HG03159 (cell line): ENCODE results near the gene MKLN1.
"Not testable (repeated sequence)": the region's sequence is repeated elsewhere in the genome, so short reads cannot be mapped to it uniquely, and the experiment has no call there.

Experiments
- ATAC-seq: cut with Tn5 transposase; IDR thresholded peaks from one replicate; pipeline ENCODE4 v1.9.1; 2021; ENCODE audit warnings: mild to moderate bottlenecking, moderate library complexity; ENCODE audit not compliant: unreplicated experiment

MKLN1 gene

DNA sequence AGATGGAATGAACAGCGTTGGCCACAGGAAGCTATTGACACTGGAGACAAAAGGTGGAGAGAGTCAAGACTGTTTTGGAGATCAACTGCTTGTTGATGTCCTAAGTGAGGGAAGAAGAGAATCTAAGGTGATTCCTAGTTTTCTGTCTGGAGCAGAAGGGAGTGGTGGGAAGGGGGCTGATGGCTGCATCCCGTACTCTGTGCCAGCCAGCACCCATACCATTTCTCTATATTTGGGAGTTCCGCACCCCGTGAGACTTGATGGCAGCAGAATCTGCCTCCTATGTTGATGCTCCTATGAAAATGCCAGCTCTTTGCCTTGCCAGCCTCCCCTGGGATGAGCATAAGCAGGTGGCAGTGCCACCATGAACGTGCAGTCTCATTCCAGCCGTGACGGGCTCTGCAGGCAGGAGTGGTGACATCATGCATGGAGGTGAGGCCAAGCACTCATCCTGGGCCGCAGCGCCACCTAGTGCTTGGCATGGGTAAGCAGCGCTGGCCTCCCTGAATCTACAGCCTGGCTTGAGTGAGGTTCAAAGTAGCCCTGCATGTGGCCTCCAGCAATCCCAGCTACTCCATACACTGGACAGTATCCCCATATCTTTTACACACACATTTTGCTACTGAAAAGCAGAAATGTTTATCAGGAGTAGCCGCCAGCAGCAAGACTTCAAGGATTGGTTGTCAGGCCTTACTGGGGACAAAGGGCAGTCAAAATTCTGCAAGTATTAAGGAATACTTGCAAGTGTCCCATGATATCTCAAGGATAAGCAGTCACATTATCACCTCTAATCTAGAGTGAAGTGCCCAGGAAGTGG is 185.8 kb downstream of the MKLN1 start:
- peak; percentile 90 for ATAC-seq

DNA sequence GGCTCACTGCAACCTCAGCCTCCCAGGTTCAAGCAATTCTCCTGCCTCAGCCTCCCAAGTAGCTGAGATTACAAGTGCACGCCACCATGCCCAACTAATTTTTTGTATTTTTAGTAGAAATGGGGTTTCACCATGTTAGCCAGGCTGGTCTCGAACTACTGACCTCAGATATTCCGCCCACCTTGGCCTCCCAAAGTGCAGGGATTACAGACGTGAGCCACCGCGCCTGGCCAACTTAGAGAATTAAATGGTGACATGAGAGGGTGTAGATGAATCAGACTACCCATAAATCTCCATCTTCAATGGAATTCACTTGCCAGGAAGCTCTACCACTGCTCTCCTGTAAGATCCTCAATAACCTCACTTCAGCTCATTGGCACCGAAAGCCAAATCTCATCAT is 187.8 kb downstream of the MKLN1 start:
- ATAC-seq = not testable (repeated sequence)

DNA sequence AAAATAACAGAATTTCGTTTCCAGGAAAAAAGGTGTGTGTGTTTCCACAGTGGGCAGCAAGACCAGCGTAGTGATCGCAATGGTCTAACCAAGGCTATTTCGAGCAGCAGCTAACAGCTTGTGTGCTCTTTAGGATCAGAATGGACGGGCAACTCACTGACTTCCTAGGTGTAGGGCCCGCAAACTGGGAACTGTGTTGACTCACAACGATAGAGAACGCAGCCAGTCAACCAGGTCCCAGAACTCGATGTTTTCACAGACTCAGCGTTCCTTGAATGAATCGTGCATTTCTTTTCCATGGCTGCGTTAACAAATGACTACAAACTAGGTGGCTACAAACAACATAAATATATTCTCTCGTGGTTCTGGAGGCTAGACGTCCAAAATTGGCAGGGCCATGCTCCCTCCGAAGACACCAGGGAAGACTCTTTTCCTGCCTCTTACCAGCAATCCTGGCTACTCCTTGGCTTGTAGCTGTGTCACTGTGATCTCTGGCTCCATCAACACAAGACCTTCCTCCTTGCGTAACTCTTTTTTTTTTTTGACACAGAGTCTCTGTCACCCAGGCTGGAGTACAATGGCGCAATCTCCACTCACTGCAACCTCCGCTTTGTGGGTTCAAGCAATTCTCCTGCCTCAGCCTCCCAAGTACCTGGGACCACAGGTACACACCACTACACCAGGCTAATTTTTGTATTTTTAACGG is 189.7 kb downstream of the MKLN1 start:
- ATAC-seq = no peak

DNA sequence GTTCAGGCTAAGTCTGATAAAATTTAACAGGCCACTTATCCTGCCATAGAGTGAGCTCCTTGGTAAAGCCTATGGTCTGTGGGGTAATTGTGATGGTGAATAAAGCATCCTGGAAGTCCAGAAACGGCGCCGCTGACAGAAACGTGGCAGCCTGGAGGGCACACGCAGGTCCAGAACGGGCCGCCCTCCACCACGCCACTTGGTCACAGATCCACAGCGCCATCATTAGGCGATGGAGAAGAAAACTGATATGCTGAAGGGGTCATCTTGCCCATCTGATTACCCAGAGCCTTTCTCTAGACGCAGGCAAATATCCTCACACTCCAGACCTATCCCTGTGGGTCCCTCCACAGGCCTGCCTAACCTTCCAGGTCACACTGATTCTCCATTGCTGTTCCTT is 190.9 kb downstream of the MKLN1 start:
- no peak for ATAC-seq

DNA sequence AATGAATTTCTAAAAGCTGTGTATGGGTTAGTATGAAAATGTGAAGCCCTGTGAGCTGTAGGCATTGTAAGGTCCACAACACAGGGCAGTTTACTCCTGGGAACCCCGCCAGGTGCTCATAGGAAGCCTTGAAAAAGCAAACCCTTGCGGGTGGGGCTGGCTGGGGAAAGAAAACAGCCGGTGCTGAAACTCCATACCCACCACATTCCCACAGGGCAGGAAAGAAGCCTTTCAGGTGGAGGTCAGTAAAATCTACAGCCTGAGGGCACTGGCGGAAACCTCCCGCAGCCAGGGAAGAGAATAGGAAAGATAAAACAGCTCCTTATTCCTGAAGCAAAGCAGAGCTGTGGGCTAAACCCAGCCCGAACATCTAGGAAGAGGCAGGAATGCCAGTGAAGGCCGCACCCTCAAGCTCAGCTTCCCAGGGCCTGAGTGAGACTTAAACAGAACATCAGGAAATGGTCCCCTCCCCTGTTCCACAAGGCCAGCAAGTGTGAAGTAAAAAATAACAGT is 194.0 kb downstream of the MKLN1 start:
- ATAC-seq = no peak

DNA sequence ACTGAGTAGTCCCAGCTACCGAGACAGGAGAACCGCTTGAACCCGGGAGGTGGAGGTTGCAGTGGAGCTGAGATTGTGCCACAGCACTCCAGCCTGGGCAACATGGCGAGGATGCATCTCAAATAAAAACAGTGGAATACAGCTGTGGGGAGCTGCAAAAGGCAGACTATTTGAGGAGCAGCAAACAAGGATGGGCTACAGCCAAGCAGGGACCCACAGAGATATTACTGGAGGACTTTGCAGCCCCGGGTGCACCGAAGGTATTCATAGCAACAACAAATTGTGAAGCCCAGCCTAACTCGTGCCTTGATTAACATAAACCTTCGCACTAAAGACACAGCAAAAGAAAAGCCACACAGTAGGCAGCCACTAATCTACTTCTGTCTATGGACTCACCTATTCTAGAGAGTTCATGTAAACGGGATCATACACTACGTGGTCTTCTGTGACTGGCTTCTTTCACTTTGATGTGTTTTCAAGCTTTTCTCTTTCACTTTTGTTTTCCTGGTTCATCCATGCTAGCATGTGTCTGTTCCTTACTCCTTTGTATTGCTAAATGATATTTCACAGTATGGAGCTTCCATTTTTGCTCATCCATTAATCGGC is 194.8 kb downstream of the MKLN1 start:
- no peak for ATAC-seq

DNA sequence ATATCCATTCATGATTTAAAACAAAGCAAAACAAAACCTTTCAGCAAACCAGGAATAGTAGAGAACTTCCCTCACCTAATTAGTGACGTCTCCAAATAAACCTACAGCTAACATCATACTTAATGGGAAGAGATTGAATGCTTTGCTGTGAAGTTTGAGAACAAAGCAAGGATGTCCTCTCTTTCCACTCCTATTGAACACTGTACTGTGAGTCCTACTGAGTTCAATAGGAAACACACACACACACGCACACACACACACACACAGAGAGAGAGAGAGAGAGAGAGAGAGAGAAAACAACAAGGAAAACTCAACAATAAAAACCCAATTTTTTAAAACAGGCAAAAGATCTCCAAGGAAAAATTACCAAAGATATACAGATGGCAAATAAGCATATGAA is 196.4 kb downstream of the MKLN1 start:
- no peak for ATAC-seq

DNA sequence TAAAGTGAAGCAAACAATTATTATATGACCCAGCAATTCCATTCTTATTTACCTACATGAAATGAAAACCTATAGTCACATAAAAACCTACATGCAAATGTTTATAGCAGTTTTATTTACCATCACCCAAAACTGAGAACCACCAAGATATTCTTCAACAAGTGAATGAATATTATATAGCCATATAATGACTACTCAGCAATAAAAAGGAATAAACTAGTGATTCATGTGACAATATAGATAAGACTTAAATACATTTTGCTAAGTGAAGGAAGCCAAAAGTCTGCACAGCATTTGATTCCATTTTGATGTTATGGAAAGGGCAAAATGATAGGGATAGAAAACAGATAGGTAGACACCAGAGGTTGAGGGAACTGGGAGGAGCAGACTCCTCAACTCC is 197.0 kb downstream of the MKLN1 start:
- ATAC-seq = no peak

DNA sequence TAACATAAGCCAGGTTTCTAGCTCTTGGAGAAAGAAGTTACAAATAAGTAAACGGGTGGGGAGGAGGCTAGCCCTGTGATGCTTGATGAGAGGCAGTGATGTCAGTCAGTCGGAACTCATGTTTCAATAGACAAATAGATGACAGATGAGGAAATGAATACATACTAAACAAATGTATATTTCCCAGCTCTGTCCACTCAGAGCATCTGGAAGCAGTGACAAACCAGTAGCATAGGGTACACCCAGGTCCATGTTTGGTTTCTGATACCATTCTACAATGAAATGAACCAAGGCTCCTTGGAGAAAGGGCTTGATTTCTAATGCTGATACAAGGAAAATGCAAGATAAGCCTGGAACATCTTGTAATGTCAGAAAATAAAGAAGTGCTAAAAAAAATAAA is 198.1 kb downstream of the MKLN1 start:
- no peak for ATAC-seq

DNA sequence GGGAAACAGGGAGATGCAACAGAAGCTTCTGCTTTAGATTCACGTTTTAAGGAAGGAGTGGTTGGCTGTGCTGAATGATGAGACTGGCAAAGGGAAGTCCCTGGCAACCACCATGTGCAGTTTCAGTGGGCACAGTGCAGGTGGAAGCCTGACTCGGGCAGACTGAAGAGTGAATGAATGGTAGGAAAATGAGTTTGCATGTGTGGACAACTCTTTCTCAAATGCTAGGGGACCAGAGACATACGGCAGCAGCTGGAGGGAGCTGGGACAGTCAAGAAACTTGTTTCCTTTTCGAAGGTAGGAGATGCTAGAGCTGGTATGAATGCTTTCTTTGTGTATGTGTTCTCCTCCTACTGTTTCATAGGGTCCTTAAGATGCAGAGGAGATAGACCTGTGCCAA is 199.8 kb downstream of the MKLN1 start:
- ATAC-seq = no peak

DNA sequence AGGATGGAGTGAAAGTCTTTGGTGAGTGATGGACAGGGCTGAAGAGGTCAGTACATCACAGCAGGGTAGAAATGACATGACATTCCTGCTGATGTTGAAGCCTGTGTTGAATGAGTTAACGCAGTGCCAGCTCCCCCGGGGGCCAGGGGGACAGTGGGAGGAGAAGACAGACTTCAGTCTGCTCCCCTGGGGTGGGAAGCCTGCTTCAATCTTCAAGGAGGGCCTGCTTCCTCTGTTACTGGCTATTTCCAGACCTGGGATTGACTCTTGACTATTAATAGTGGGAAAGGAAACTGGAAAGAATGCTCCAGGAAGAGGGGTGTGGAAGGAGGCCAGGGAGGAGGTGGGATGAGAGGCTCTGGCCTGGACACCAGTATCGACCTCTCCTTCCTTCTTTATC is 201.5 kb downstream of the MKLN1 start:
- ATAC-seq = no peak

DNA sequence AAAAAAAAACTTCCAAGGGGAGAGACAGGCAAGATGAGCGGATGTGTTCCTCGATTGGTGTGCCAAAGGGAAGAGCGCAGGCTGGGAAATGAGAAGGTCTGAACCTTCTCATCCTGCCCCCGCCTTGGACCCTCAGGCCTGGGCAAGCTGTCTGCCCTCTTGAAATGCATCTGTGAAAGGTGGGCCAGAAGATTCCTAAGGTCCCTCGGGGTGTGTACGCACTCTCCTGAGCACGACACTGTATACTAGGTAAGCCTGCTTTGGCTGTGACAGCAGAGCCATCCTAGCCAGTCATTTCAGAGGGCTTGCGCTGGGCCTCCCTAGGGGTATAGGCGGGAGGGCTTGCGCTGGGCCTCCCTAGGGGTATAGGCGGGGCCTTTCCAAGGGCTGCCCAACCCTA is 201.9 kb downstream of the MKLN1 start:
- no peak for ATAC-seq

DNA sequence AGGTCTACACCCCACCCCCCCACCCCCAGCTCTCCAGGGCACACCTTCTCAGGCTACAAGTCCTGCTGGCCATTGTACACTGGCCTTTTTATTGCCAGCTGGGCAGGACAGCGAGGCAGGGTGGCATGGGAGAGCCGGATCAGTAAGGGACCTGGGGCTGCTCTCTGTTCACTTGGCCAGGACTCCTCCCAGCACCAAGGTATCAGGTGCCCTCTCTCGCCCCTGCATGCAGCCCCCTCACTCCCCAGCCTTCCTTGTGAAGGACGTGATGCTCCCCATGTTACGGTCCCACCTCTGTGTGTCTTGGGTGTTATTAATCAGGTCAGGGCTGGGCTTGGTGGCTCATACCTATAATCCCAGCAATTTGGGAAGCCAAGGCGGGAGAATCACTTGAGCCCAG is 202.5 kb downstream of the MKLN1 start:
- ATAC-seq = no peak

DNA sequence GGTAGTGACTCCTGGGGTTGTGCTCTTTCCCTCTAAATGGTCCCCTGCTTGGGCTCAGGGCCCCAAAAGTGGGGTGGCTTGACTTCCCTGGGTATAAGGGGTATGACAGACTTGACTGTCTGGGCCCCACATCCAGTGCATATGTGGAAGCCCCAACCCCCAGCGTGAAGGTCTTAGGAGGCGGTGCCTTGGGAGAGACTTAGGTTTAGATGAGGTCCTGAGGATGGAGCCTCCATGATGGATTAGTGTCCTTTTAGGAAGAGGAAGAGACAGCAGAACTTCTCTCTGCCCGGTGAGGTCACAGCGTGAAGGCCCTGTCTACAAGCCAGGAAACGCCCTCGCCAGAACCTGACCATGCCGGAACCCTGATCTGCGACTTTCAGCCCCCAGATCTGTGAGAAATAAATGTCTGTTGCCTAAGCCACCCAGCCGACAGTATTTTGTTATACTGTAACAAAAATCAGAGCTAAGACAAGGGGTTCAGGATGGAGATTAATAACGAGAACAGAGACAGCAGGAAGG is 205.0 kb downstream of the MKLN1 start:
- no peak for ATAC-seq

DNA sequence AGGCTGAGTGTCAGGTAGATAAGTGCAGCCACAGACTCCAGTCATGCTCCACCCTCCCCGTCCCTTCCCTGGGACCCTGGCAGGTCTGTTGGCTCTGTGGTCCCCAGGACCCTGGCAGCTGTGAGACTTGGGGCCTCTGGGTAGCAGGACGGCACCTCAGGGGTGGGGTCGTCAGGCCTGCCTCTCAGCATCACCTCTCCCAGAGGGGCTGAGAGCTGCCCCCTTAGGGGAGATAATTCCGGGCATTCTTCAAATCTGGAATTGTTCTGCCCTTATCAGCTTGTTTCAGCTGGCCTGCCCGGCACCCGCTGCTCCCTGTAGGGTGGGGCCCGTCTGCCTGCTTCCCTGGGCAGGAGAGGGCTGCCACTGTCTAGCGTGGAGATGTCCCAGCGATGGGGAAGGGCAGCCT is 205.5 kb downstream of the MKLN1 start:
- ATAC-seq = no peak

DNA sequence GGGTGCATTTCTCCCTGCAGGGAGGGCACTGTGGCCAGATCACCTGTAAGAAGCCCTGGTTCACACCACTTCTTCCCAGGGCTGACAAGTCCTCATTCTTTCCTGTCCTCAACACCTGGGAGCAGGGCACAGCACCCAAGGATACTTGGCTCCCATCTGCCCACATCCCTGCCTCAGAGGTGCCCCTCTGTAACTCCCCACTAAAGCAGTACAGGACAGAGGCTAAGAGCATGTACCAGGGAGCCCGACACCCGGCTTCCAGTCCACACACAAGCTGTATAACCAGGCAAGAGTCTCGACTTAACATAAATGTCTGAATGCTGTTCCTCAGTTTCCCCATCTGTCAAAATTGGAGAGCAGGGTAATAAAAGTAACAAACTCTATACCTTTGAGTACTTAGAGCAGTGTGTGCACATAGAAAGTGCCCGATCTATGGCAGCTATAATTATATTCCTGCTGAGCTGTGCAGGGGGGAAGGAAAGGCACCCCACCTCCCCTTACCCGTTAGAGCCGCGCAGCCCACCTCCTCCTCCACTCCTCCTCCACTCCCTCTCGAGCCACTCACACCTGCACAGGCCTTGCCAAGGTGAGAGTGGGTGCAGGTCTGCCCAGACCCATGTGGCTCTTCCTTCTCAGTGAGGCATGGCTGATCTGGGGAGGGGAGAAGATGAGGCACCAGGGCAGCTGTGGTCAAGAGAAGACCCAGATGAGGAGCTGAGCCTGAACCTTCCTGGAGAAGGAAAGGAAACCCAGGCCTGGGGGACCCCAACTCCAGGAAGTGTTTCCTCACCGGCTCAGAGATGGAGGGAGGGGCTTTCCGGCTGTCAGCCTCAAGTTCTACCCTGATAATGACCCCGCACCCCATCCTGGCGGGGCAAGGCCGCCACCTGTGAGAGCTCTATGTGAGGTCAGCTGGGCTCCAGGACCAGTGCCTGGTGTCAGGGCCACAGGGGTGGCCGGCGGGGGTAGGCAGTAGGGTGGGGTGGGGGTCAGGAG is 206.2 kb downstream of the MKLN1 start:
- no peak for ATAC-seq

DNA sequence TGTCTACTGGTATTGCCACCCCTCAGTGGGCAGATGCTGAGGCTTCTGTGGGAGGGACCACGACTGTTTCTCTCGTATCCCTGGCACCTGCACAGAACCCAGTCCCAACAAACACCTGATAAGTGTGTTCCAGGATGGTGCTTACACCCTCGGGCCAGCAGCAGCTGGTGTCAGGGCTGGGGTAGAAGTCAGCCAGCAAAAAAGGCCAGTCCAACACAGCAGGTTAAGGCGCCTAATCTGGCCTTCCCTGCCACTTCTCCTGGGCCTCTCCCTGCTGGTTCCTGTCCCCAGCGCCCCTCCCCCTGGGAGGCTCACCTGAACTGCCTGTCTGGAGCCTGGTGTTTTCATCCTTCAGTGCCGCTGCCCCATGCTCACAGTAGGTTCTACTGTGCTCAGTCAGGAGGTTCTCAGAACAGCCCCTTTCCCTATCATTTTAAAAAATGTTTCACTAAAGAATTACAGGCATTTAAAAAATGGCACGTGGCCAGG is 208.7 kb downstream of the MKLN1 start:
- ATAC-seq = no peak

DNA sequence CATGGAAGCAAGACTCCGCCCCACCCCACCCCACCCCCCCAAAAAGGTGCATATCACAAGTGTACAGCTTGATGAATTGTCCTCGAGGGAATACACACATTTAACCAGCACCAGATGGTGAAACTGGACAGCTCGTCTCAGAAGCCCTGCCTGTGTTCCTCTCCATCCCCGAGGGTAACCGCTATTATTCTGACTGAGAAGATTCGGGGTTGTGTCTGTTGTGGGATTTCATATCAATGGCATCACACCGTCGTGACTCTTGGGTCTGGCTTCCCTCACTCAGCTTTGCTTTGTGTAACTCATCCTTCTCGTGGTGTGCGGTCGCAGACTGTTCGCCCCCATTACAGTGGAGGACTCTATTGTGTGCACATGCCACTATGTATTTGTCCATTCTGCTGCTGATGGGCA is 209.9 kb downstream of the MKLN1 start:
- no peak for ATAC-seq

DNA sequence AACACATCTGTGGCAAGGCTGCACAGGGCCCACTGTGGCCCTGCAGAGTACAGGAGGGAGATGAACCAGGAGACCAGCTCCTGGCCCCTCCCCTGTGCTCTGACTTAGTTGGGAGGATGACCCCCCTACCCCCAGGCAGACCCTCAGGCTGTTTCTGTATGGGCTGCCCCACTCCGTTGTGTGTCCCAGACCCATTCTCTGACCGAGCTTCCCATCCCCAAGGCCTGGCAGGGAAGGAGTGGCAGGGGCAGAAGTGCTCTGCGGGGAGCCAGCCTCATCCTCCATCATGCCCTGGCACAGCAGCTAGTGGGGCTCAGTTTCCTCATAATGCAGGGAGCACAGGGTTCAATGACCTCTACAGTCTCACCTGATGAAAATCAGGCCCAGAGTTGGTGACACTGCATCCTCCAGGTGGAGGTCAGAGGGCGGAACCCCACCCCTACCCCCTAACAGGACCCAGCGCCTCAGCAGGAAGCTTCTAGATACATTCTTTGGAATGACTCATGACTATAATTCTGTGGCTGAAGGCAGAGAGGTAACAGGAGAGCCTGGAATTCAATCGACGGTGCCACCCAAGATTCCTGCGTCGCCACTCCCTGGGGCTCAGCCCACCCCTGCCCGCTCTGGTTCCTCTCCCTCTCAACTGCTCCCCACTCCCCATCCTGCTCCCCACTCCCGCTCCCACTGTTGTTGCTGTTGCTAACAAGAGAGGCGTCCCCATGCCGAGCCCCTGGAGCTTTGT is 210.6 kb downstream of the MKLN1 start:
- no peak for ATAC-seq

DNA sequence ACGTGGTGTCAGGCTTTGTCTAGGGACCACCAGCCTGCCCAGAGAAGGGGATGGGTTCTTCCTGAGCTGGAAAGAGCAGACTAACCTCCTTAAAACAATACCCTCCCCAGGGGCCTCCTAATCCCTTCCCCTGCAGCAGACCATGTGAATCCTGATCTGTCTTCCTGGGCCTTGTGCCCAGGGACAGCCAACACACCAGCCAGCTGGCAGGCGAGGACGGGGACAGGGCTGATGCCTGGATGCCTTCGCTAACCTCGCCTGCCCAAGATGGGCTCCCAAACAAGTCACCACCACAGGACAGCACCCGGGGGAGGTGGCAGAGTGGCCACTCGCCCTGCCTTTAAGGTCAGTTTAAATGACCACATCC is 211.1 kb downstream of the MKLN1 start:
- ATAC-seq = no peak
